Effector memory CD4-positive, alpha-beta T cell (primary cell): ENCODE data around the gene NMT2.

Experiments used
- DNase-seq, 3 donors: peaks; one replicate each; pipeline ENCODE4 v3.0.0-alpha.2; 2020
- H3K27ac ChIP-seq: 2 replicates; pipeline ENCODE4 v1.7.0; 2013; ENCODE audit warnings: mild to moderate bottlenecking, low read length, moderate library complexity; ENCODE audit not compliant: insufficient read depth, poor library complexity, severe bottlenecking
- H3K27me3 ChIP-seq: replicated peaks from 2 replicates; pipeline ENCODE4 v1.7.0; 2013; ENCODE audit warnings: mild to moderate bottlenecking, low read length; ENCODE audit not compliant: insufficient read depth, control insufficient read depth, poor library complexity, severe bottlenecking
- H3K36me3 ChIP-seq: 2 replicates; pipeline ENCODE4 v1.7.0; 2013; ENCODE audit warnings: mild to moderate bottlenecking, low read length, moderate library complexity; ENCODE audit not compliant: control insufficient read depth, insufficient read depth
- H3K4me1 ChIP-seq: 2 replicates; pipeline ENCODE4 v1.7.0; 2013; ENCODE audit warnings: low read length, mild to moderate bottlenecking; ENCODE audit not compliant: control insufficient read depth, insufficient read depth, poor library complexity, severe bottlenecking
- H3K4me3 ChIP-seq: 2 replicates; pipeline ENCODE4 v1.7.0; 2013; ENCODE audit warnings: low read length, low read depth, mild to moderate bottlenecking; ENCODE audit not compliant: insufficient read depth, poor library complexity, severe bottlenecking
- H3K9me3 ChIP-seq: 2 replicates; pipeline ENCODE4 v1.7.0; 2013; ENCODE audit warnings: mild to moderate bottlenecking, low read length, moderate library complexity; ENCODE audit not compliant: control insufficient read depth

Gene NMT2

DNA sequence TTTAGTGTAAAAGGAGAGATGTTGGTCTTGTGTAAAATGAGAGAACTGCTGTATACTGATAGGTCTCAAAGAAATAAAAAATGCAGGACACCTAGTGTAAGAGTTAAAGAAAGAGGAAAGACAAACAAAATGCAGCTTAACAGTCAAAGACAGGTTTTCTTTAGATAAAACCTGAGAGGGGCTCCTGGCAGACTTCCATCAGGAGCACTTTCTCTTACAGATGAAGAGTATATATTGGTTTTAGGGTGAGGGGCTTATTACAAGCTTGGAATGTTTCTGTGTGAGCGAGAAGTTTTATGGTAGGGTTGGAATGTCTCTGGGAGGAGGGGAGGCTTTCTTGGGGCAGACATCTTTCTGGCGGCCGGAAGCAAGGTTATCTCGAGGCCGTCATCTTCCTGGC is 96.1 kb downstream of the NMT2 start:
- H3K27me3 ChIP-seq, result peaks cover 3% of the 10 kb centered on the region
- H3K4me3 ChIP-seq, result no peak overlapping the region
- H3K27ac ChIP-seq, result no peak overlapping the region
- no peaks in the 10 kb centered on the region for H3K36me3 ChIP-seq
- no peaks in the 10 kb centered on the region for H3K9me3 ChIP-seq
- H3K4me1 ChIP-seq, result no peaks in the 10 kb centered on the region
- DNase-seq, result no peak

DNA sequence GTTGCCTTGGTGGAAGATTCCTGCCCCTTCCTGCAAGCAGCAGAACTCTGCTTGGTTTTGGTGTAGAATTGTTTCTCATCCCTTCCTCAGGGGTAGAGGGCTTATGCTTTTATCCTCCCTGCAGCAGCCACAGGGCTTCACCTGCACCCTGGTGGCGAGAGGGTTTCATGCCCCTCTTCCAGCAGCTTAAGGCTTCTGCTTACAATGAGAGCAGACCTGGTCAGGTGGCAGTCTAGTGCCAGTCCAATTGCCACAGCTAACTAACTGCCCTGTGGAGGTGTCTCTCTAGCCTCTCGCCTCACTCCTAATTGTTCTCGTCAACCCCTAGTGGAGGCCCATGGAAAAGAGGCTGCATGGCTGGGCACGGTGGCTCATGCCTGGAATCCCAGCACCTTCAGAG is 99.3 kb downstream of the NMT2 start:
- no peak overlapping the region for H3K4me3 ChIP-seq
- no peaks in the 10 kb centered on the region for H3K36me3 ChIP-seq
- no peaks in the 10 kb centered on the region for H3K4me1 ChIP-seq
- no peak for DNase-seq
- no peak overlapping the region for H3K27ac ChIP-seq
- peaks cover 3% of the 10 kb centered on the region for H3K27me3 ChIP-seq
- no peaks in the 10 kb centered on the region for H3K9me3 ChIP-seq

DNA sequence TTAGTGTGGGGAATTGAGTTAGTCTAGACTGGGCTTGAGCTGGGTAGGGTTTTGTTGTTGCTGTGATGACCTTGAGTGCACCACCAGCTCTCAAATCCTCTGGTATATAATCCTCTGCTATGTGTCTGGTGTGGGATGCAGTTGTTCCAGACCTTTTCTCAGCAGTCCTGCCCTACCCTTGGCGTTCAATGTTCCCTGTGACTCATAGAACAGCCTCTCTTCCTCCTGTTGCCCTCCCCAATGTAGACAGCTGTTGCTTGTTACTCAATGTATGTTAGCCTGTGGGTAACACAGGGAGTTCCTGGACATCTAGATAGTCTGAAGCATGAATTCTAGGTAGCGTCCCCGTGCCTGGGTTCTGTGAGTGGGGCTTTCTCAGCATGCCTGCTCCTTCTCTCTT is 99.7 kb downstream of the NMT2 start:
- Histone ChIP-seq H3K4me1 (no peaks in the 10 kb centered on the region), H3K36me3 (no peaks in the 10 kb centered on the region), H3K27ac (no peak overlapping the region), H3K4me3 (no peak overlapping the region), H3K27me3 (no peaks in the 10 kb centered on the region), H3K9me3 (no peaks in the 10 kb centered on the region)
- no peak for DNase-seq

DNA sequence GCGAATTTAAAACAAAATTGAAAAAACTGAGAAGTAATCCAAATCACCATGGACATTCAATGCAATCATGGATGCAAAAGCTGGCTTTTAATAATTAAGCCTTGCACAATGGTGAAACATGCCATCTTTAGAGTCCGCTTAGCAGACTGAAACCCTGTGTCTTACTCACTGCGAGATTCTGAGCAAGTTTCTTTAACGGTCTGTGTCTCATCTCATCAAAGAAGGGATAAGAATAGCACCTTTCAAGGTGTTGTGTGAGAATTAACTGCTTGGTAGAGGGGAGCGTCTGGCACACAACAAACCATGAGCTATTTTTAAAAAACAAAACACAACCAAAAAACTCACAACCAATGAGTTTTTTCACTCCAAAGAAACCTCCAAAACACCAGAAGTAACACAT is 101.3 kb downstream of the NMT2 start:
- Histone ChIP-seq H3K27ac (no peak overlapping the region), H3K4me1 (no peaks in the 10 kb centered on the region), H3K36me3 (no peaks in the 10 kb centered on the region), H3K4me3 (no peak overlapping the region), H3K27me3 (no peaks in the 10 kb centered on the region), H3K9me3 (no peaks in the 10 kb centered on the region)
- DNase-seq, result no peak

DNA sequence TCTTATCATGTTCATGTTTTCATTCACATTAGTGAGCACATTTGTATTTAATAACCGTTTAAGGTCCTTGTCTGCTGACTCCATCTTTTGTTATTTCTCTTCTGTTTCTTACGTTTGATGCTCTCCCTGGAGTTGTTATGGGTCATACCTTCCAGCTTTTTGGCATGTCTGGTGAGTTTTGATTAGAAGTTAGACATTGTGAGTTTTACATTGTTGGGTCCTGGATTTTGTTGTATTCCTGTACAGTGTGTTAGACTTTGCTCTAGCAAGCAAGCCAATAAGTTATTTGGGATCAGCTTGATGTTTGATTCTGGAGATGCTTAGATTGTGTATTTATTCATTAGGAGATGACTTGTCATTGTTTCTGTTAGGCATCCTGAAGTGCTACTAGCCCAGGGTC is 107.9 kb downstream of the NMT2 start:
- Histone ChIP-seq H3K9me3 (no peaks in the 10 kb centered on the region), H3K27me3 (no peaks in the 10 kb centered on the region), H3K36me3 (no peaks in the 10 kb centered on the region), H3K4me1 (no peaks in the 10 kb centered on the region), H3K27ac (no peak overlapping the region), H3K4me3 (no peak overlapping the region)
- no peak for DNase-seq

DNA sequence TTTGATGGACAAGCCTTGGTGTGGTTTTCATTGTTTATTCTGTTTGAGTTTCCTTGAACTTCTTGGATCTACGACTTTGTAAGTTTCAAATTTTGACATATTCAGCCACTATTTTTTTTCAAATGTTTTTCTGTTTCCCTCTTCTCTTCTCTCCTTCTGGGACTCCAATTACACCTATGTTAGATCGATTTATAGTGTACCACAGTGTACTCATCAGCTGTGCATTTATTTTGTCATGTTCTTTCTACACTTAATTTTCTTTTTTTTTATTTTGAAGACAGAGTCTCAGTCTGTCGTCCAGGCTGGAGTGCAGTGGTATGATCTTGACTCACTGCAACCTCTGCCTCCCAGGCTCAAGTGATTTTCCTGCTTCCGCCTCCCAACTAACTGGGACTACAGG is 108.6 kb downstream of the NMT2 start:
- DNase-seq, result no peak
- H3K27me3 ChIP-seq, result no peaks in the 10 kb centered on the region
- no peaks in the 10 kb centered on the region for H3K4me1 ChIP-seq
- H3K4me3 ChIP-seq, result no peak overlapping the region
- no peaks in the 10 kb centered on the region for H3K9me3 ChIP-seq
- no peak overlapping the region for H3K27ac ChIP-seq
- H3K36me3 ChIP-seq, result no peaks in the 10 kb centered on the region

DNA sequence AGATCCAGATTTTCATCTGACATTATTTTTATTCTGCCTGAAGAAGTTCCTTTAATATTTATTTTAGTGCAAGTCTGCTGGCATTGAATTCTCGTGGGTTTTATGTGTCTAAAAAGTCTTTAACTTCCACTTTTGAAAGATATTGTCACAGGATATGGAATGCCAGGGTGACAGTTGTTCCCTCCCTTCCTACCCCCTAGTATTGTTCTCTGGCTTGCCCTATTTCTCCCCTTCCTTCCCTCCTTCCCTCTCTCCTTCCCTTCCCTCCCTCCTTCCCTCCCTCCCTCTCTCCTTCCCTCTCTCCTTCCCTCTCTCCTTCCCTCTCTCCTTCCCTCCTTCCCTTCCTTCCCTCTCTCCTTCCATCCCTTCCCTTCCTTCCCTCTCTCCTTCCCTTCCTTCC is 109.8 kb downstream of the NMT2 start:
- Histone ChIP-seq H3K27ac (no peak overlapping the region), H3K27me3 (no peaks in the 10 kb centered on the region), H3K9me3 (no peaks in the 10 kb centered on the region), H3K4me1 (no peaks in the 10 kb centered on the region), H3K36me3 (no peaks in the 10 kb centered on the region), H3K4me3 (no peak overlapping the region)
- no peak for DNase-seq
